Measurements from ENCODE around the gene CDH13.

The CDH13 gene

DNA sequence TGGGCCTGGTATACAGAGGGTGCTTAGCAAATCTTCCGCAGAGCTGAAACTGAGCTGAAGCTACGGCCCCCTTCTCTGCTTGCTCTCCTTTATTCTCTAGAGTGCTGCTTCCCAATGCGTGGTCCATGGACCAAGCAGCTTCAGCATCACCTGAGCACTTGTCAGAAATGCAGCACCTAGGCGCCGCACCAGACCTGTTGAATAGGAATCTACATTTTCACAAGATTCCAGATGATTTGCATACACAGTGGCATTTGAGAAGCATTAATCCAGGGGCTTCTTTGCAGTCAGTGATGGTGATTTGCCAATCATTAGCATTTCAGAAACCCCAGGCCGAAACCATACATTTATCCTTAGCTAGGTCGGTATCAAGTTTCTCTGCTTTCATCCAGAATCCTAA, 204.2 kb downstream of the CDH13 start:
- H3K36me3 ChIP-seq = no peaks in the 10 kb centered on the region
- no peaks in the 10 kb centered on the region for H3K9me3 ChIP-seq (ENCODE audit: severe bottlenecking)
- no peak for DNase-seq
- TF ChIP-seq, protein P1, sequence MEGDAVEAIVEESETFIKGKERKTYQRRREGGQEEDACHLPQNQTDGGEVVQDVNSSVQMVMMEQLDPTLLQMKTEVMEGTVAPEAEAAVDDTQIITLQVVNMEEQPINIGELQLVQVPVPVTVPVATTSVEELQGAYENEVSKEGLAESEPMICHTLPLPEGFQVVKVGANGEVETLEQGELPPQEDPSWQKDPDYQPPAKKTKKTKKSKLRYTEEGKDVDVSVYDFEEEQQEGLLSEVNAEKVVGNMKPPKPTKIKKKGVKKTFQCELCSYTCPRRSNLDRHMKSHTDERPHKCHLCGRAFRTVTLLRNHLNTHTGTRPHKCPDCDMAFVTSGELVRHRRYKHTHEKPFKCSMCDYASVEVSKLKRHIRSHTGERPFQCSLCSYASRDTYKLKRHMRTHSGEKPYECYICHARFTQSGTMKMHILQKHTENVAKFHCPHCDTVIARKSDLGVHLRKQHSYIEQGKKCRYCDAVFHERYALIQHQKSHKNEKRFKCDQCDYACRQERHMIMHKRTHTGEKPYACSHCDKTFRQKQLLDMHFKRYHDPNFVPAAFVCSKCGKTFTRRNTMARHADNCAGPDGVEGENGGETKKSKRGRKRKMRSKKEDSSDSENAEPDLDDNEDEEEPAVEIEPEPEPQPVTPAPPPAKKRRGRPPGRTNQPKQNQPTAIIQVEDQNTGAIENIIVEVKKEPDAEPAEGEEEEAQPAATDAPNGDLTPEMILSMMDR (IDR thresholded peaks at IDR 0.05; ENCODE audit: low read depth, low read length) = no peak
- H3K27ac ChIP-seq = no peak overlapping the region
- H3K27me3 ChIP-seq (ENCODE audit: insufficient read depth, low read depth, severe bottlenecking) = no peaks in the 10 kb centered on the region
- no peak overlapping the region for H3K4me3 ChIP-seq (ENCODE audit: low read depth, low read length)

DNA sequence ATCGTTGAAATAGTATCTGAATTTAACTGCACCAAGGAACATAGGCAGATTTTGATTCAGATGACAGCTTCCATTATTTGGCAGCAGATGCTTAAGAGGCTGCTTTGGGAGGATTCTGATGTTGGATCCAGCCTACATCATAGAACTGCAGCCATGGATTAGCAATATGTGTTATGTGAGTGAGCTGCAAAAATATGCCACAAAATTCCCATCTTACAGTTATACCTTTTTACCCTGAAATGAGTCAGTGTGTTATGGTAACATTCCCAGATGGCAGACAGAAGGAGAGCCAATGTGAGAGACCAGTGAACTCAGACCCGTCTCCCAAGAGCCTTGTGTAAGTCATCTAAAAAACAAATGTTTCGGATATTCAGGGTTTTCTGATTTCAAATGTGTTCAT, 206.1 kb downstream of the CDH13 start:
- Histone ChIP-seq H3K9me3 (ENCODE audit: severe bottlenecking) (no peaks in the 10 kb centered on the region), H3K4me3 (ENCODE audit: low read depth, low read length) (no peak overlapping the region), H3K27me3 (ENCODE audit: insufficient read depth, low read depth, severe bottlenecking) (no peaks in the 10 kb centered on the region), H3K36me3 (no peaks in the 10 kb centered on the region), H3K27ac (no peak overlapping the region)
- DNase-seq = no peak
- TF ChIP-seq, protein P1 (IDR thresholded peaks at IDR 0.05; ENCODE audit: low read depth, low read length) = no peak

DNA sequence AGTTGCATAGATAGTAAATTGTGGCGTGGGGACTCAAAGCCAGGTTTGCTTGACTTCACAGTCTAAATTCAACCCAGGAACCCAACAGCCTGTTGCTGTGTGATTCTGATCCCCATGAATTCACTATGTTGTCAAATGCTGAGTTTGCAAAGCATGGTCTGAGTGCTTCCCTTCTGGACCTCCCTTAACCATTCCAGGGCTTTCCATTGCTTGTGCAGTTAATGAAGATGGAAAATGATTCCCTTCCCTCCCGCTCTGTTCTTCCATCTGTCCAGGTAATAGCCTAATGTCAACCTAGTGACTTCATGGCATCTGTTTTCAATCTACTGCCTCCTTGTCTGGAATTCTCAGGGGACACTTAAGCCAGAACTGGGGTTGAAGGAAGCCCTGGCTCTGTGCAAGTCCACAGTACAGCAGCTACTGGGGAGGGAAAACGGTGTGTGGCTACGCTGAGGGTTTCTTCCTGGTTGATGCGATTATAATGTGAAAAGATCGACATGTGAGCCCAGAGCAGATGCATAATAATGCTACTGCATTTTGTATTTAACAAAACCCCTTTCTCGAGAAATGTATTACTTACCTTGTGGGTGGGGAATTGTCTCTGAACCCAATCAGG, 206.7 kb downstream of the CDH13 start:
- no peaks in the 10 kb centered on the region for H3K9me3 ChIP-seq (ENCODE audit: severe bottlenecking)
- TF ChIP-seq, protein P1 (IDR thresholded peaks at IDR 0.05; ENCODE audit: low read depth, low read length) = no peak
- no peak for DNase-seq
- no peak overlapping the region for H3K4me3 ChIP-seq (ENCODE audit: low read depth, low read length)
- H3K27ac ChIP-seq = no peak overlapping the region
- H3K36me3 ChIP-seq = no peaks in the 10 kb centered on the region
- H3K27me3 ChIP-seq (ENCODE audit: insufficient read depth, low read depth, severe bottlenecking) = no peaks in the 10 kb centered on the region

DNA sequence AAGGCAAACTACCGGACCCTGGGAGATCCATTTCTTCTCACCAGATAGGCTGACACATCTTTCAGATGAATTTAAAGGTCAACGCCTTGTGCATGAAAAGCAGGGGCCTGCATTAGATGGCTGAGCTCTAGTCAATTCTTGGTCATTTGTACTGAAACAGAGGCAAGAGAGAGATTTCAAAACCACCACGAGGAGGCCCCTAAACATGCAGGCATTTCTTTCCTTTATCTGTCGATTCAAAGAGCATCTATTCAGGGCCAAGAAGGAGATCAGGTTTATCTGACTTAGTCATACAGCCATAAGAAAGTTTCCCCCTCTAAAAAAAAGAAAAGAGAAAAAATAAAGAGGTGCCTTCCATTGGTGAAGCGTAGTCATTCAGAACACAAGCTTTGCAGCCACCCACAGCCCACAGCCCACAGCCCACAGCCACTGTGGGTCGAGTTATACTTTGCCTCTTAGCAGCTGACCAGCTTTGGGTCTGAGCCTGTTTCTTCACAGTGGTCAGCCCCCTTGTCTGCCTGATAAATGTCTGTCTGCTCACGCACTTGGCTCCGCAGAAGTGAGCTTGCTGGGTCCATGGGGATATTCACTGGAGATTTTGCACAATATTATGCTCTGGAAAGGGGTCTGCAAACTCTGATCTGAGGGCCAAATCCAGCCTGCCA, 207.5 kb downstream of the CDH13 start:
- no peaks in the 10 kb centered on the region for H3K36me3 ChIP-seq
- H3K9me3 ChIP-seq (ENCODE audit: severe bottlenecking) = no peaks in the 10 kb centered on the region
- no peak for DNase-seq
- no peak overlapping the region for H3K4me3 ChIP-seq (ENCODE audit: low read depth, low read length)
- H3K27me3 ChIP-seq (ENCODE audit: insufficient read depth, low read depth, severe bottlenecking) = no peaks in the 10 kb centered on the region
- H3K27ac ChIP-seq = no peak overlapping the region
- TF ChIP-seq, protein P1 (IDR thresholded peaks at IDR 0.05; ENCODE audit: low read depth, low read length) = no peak

DNA sequence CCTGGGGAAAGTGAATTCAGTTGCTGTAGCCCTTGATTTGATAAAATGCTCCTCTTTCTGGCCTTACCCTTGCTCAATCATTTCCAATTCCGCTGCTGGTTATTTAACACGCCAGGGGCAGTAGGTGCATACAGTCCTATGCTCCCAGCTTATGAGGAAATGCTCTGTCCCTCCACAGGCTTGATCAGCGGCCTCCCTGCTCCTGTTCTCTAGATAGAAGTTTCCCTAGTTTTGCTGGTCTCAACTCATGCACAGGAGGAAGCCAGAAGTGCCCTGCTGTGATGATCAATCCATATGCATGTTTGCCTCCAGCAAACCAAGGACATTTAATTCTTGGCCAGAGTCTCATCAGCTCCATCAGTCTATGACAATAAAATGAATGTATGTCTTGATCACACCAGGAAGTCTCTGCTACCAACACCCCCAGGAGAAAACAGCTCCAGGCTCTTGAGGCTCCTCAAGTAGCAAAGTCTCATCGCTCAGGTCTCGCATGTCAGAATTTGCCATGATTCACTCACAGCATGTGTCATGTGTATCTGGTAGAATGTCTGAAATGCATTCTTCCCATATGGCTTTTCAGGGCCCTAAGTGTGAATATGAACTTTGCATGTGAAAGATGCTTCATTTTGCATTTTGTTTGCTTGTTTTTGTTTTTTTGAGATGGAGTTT, 208.9 kb downstream of the CDH13 start:
- TF ChIP-seq, protein P1 (IDR thresholded peaks at IDR 0.05; ENCODE audit: low read depth, low read length) = no peak
- Histone ChIP-seq H3K9me3 (ENCODE audit: severe bottlenecking) (no peaks in the 10 kb centered on the region), H3K27ac (no peak overlapping the region), H3K4me3 (ENCODE audit: low read depth, low read length) (no peak overlapping the region), H3K27me3 (ENCODE audit: insufficient read depth, low read depth, severe bottlenecking) (no peaks in the 10 kb centered on the region), H3K36me3 (no peaks in the 10 kb centered on the region)
- DNase-seq = no peak
